ENCODE results near the gene LRRK1.

Gene LRRK1

DNA sequence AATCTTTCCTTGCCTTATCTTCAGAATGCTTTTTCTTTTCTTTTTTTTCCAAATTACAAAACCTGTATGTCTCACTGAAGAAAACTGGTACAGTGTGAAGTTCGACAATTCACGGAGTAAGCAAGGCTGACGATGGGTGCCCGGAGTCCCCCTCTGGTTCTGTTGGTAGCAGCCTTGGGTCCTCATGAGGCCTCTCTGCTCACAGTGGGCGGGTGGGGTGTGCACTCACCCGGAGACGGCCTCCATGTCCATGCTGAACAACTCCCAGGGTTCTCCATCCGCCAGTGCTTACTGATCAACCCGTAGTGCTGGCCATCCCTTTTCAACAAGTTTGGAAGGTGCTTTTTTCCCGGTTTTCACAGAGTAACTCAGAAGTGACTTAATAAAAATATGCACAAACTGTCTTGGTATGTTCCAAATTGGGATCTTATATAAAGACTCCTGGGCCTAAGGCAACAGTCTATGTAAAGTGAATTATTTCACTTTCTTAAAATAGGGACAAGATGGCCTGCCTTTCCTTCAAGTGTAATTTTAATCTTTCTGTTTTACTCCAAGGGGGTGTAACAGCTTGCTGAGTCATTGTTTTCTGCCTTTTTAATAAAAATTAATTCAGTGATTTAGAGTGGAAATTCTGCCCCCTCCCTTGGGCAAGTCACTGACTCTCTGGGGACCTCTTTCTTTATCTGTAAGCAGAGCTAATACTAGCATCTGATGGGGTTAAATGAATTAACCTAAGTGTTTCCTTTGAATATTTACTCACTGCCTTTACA is 23.7 kb downstream of the LRRK1 start:
- TF ChIP-seq TAF1 (IDR thresholded peaks at IDR 0.05; ENCODE audit: borderline replicate concordance, insufficient read depth, low read length) (no peak), POLR2AphosphoS5 (IDR thresholded peaks at IDR 0.05; ENCODE audit: low read depth, low read length) (no peak), FOXP2 (optimal IDR thresholded peaks at IDR 0.05; ENCODE audit: borderline replicate concordance, extremely low read depth, extremely low read length, insufficient read depth) (no peak), SIN3A (IDR thresholded peaks at IDR 0.05; ENCODE audit: borderline replicate concordance, insufficient read depth, low read length) (no peak)
- TF ChIP-seq, protein P1, sequence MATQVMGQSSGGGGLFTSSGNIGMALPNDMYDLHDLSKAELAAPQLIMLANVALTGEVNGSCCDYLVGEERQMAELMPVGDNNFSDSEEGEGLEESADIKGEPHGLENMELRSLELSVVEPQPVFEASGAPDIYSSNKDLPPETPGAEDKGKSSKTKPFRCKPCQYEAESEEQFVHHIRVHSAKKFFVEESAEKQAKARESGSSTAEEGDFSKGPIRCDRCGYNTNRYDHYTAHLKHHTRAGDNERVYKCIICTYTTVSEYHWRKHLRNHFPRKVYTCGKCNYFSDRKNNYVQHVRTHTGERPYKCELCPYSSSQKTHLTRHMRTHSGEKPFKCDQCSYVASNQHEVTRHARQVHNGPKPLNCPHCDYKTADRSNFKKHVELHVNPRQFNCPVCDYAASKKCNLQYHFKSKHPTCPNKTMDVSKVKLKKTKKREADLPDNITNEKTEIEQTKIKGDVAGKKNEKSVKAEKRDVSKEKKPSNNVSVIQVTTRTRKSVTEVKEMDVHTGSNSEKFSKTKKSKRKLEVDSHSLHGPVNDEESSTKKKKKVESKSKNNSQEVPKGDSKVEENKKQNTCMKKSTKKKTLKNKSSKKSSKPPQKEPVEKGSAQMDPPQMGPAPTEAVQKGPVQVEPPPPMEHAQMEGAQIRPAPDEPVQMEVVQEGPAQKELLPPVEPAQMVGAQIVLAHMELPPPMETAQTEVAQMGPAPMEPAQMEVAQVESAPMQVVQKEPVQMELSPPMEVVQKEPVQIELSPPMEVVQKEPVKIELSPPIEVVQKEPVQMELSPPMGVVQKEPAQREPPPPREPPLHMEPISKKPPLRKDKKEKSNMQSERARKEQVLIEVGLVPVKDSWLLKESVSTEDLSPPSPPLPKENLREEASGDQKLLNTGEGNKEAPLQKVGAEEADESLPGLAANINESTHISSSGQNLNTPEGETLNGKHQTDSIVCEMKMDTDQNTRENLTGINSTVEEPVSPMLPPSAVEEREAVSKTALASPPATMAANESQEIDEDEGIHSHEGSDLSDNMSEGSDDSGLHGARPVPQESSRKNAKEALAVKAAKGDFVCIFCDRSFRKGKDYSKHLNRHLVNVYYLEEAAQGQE (IDR thresholded peaks at IDR 0.05; ENCODE audit: insufficient read depth in 1 of 2, low read depth in 2 of 2, low read length in 2 of 2): no peak

DNA sequence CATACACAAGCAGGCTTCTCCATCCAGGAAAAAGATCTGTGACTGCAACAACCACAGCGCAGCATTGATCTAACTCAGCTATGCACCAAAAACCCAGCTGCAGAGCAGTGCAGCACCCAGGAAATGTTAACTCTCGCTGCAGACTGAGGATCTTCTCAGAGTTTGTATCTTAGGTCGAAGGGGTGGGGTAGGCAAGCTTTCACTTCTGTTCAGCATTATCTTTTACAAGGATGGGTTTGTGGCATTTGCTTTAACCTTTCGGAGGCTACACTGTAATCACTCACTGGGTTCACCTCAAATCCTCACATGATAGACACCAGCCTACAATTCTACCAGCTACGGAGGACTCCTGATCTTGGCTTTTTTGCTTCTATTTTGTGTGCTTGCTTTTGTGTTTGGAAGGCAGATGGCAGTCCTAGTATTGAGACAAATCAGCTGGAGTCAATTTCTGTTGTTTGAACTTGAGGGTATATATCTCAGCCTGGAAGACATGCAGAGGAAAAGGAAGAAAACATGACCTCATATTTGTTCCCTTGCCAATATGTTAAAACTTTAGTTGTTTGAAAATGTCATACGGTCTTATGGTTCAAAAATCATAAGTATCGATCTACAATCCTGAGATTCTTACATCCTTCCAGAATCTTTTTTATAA is 25.2 kb downstream of the LRRK1 start:
- TF ChIP-seq, protein P1 (IDR thresholded peaks at IDR 0.05; ENCODE audit: insufficient read depth in 1 of 2, low read depth in 2 of 2, low read length in 2 of 2): no peak
- TF ChIP-seq POLR2AphosphoS5 (IDR thresholded peaks at IDR 0.05; ENCODE audit: low read depth, low read length) (no peak), SIN3A (IDR thresholded peaks at IDR 0.05; ENCODE audit: borderline replicate concordance, insufficient read depth, low read length) (no peak), TAF1 (IDR thresholded peaks at IDR 0.05; ENCODE audit: borderline replicate concordance, insufficient read depth, low read length) (no peak), FOXP2 (optimal IDR thresholded peaks at IDR 0.05; ENCODE audit: borderline replicate concordance, extremely low read depth, extremely low read length, insufficient read depth) (no peak)

DNA sequence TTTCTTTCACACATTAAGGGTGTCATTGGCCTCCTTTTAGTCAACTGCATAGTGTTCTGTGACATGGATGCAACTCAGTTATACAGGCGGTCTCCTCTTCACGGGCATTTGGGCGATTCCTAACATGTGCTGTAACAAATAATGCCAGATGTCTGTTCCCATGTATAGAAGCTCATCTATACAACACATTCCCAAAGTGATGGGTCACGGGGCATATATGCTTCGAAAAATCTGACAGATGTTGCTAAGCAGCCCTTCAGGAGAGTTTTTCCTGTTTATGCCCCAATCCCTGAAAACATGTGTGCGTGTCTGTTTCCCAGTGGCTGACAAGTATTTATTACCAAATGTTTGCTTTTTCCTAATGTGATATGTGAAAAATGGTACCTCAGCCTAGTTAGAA is 25.8 kb downstream of the LRRK1 start:
- TF ChIP-seq POLR2AphosphoS5 (IDR thresholded peaks at IDR 0.05; ENCODE audit: low read depth, low read length) (no peak), FOXP2 (optimal IDR thresholded peaks at IDR 0.05; ENCODE audit: borderline replicate concordance, extremely low read depth, extremely low read length, insufficient read depth) (no peak), TAF1 (IDR thresholded peaks at IDR 0.05; ENCODE audit: borderline replicate concordance, insufficient read depth, low read length) (no peak), SIN3A (IDR thresholded peaks at IDR 0.05; ENCODE audit: borderline replicate concordance, insufficient read depth, low read length) (no peak)
- TF ChIP-seq, protein P1 (IDR thresholded peaks at IDR 0.05; ENCODE audit: insufficient read depth in 1 of 2, low read depth in 2 of 2, low read length in 2 of 2): no peak

DNA sequence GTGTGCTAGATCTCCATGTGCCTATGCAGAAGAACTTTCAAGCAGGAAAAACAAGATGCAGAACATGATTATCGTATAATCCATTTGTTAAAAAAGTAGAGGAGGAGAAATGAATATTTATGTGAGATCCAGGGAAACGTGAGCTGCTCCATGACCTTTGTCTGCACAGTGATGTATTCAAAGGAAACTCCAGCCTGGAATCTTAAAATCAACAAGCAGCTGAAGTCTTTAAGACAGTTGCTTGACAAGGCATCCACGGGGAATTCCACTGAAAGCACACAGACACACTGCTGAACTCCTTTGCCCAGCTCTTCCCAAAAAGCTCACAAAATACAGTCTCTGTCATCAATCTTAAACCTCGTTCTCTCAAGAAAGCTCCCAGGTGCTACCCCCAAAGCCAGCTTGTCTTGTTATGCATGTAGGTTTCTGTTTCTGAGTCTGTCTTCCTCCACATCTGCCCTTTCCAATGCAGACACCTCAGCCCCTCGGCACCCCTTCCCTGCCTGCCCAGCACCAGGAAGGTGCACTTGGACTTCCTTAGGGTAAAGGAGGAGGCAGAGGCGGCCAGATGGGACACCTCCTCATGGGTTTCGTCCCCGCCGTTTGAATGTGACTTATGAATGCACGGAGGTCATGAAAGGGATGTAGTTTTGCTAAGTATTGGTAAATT is 28.7 kb downstream of the LRRK1 start:
- no peak for TF ChIP-seq POLR2AphosphoS5 (IDR thresholded peaks at IDR 0.05; ENCODE audit: low read depth, low read length)
- no peak for TF ChIP-seq SIN3A (IDR thresholded peaks at IDR 0.05; ENCODE audit: borderline replicate concordance, insufficient read depth, low read length)
- TF ChIP-seq, protein P1 (IDR thresholded peaks at IDR 0.05; ENCODE audit: insufficient read depth in 1 of 2, low read depth in 2 of 2, low read length in 2 of 2): no peak
- TF ChIP-seq TAF1 (IDR thresholded peaks at IDR 0.05; ENCODE audit: borderline replicate concordance, insufficient read depth, low read length): no peak
- no peak for TF ChIP-seq FOXP2 (optimal IDR thresholded peaks at IDR 0.05; ENCODE audit: borderline replicate concordance, extremely low read depth, extremely low read length, insufficient read depth)
